Stimulated activated CD4-positive, alpha-beta T cell treated with anti-CD3 and anti-CD28 coated beads, Interleukin-2, amount 100 ng/mL, for 24 hours (primary cell): ENCODE data around the gene CADPS.

Source experiments
- DNase-seq, 2 donors: peaks; one replicate each; pipeline ENCODE4 v3.0.0-alpha.2; 2020

Gene CADPS

GRCh38 chr3:62368705-62369475 lies 506.3 kb downstream of the CADPS start:
- DNase-seq, result no peak

- no peak for DNase-seq
These were observed 506.9 kb downstream of the CADPS start for GRCh38 chr3:62368290-62368704.

GRCh38 chr3:62367763-62368195 lies 507.4 kb downstream of the CADPS start:
- DNase-seq, result no peak

- no peak for DNase-seq
These were observed 509.1 kb downstream of the CADPS start for GRCh38 chr3:62366126-62366484.

- DNase-seq, result no peak
These were observed 509.7 kb downstream of the CADPS start for GRCh38 chr3:62365391-62366125.

- DNase-seq, result no peak
These were observed 511.0 kb downstream of the CADPS start for GRCh38 chr3:62364191-62364590.

- DNase-seq, result no peak
These were observed 511.9 kb downstream of the CADPS start for GRCh38 chr3:62363275-62363674.

GRCh38 chr3:62361824-62362223 lies 513.4 kb downstream of the CADPS start:
- no peak for DNase-seq

GRCh38 chr3:62361261-62361660 lies 514.0 kb downstream of the CADPS start:
- DNase-seq, result no peak

- DNase-seq, result no peak
These were observed 515.7 kb downstream of the CADPS start for GRCh38 chr3:62359531-62359930.

GRCh38 chr3:62356356-62356755 lies 518.9 kb downstream of the CADPS start:
- no peak for DNase-seq

GRCh38 chr3:62355703-62356102 lies 519.5 kb downstream of the CADPS start:
- no peak for DNase-seq
